ENCODE results near the gene GEMIN5.

Gene GEMIN5

GRCh38 chr5:154850255-154851062 lies 87.6 kb downstream of the GEMIN5 start, which contains the start of gene FAXDC2:
Gene FAXDC2, minus strand, starts transcription at chr5:154850603. Its CDS starts 12,425 bp downstream, at chr5:154838178.
- H4K20me1 ChIP-seq (ENCODE audit: control insufficient read depth, insufficient read depth, low read depth, low read length): no peaks in the 10 kb centered on the region
- H3K4me1 ChIP-seq (ENCODE audit: control insufficient read depth, low read length): no peaks in the 10 kb centered on the region
- no peaks in the 10 kb centered on the region for H3K9me2 ChIP-seq (replicated peaks; ENCODE audit: control insufficient read depth, low read length)
- H3K27me3 ChIP-seq (ENCODE audit: control insufficient read depth, low read length): 0 out of 2 replicates have a peak, but pooled peaks cover 2% of the 10 kb centered on the region
- no peak within 1 kb of the TSS for H3K4me2 ChIP-seq (ENCODE audit: low read length)
- H3K4me3 ChIP-seq (ENCODE audit: low read length): no peak within 1 kb of the TSS
- H3K79me2 ChIP-seq (ENCODE audit: control insufficient read depth, low read length): no peaks in the 10 kb centered on the region
- 0 out of 2 replicates have a peak, but pooled peaks cover 4% of the 10 kb centered on the region for H3F3A ChIP-seq (ENCODE audit: control insufficient read depth, insufficient read depth)
- TF ChIP-seq EZH2phosphoT487 (IDR thresholded peaks at IDR 0.05; ENCODE audit: borderline replicate concordance, low read length) (no peak), CTCF (IDR thresholded peaks at IDR 0.05; ENCODE audit: low read depth, low read length, poor library complexity, severe bottlenecking) (no peak)
- no peaks in the 10 kb centered on the region for H3K9me3 ChIP-seq (ENCODE audit: control insufficient read depth, insufficient read depth, low read length)
- no peak within 1 kb of the TSS for H3K27ac ChIP-seq (ENCODE audit: low read depth, low read length)
- H3K36me3 ChIP-seq (ENCODE audit: control insufficient read depth, low read length): no peaks in the 10 kb centered on the region

- no peaks in the 10 kb centered on the region for H3K36me3 ChIP-seq (ENCODE audit: control insufficient read depth, low read length)
- no peak overlapping the region for H3K27ac ChIP-seq (ENCODE audit: low read depth, low read length)
- no peaks in the 10 kb centered on the region for H3K79me2 ChIP-seq (ENCODE audit: control insufficient read depth, low read length)
- H3F3A ChIP-seq (ENCODE audit: control insufficient read depth, insufficient read depth): 0 out of 2 replicates have a peak, but pooled peaks cover 4% of the 10 kb centered on the region
- TF ChIP-seq CTCF (IDR thresholded peaks at IDR 0.05; ENCODE audit: low read depth, low read length, poor library complexity, severe bottlenecking) (no peak), EZH2phosphoT487 (IDR thresholded peaks at IDR 0.05; ENCODE audit: borderline replicate concordance, low read length) (no peak)
- H3K4me2 ChIP-seq (ENCODE audit: low read length): no peak overlapping the region
- 0 out of 2 replicates have a peak, but pooled peaks cover 2% of the 10 kb centered on the region for H3K27me3 ChIP-seq (ENCODE audit: control insufficient read depth, low read length)
- H3K4me3 ChIP-seq (ENCODE audit: low read length): no peak overlapping the region
- no peaks in the 10 kb centered on the region for H3K4me1 ChIP-seq (ENCODE audit: control insufficient read depth, low read length)
- H3K9me3 ChIP-seq (ENCODE audit: control insufficient read depth, insufficient read depth, low read length): no peaks in the 10 kb centered on the region
- H3K9me2 ChIP-seq (replicated peaks; ENCODE audit: control insufficient read depth, low read length): no peaks in the 10 kb centered on the region
- H4K20me1 ChIP-seq (ENCODE audit: control insufficient read depth, insufficient read depth, low read depth, low read length): no peaks in the 10 kb centered on the region
These were observed 88.2 kb downstream of the GEMIN5 start for GRCh38 chr5:154849791-154850201.

- Histone ChIP-seq H3K27ac (ENCODE audit: low read depth, low read length) (no peak overlapping the region), H4K20me1 (ENCODE audit: control insufficient read depth, insufficient read depth, low read depth, low read length) (no peaks in the 10 kb centered on the region), H3K36me3 (ENCODE audit: control insufficient read depth, low read length) (no peaks in the 10 kb centered on the region), H3K9me2 (replicated peaks; ENCODE audit: control insufficient read depth, low read length) (no peaks in the 10 kb centered on the region), H3K4me2 (ENCODE audit: low read length) (no peak overlapping the region), H3K4me3 (ENCODE audit: low read length) (no peak overlapping the region), H3K4me1 (ENCODE audit: control insufficient read depth, low read length) (no peaks in the 10 kb centered on the region), H3K27me3 (ENCODE audit: control insufficient read depth, low read length) (0 out of 2 replicates have a peak, but pooled peaks cover 2% of the 10 kb centered on the region), H3K79me2 (ENCODE audit: control insufficient read depth, low read length) (no peaks in the 10 kb centered on the region), H3F3A (ENCODE audit: control insufficient read depth, insufficient read depth) (0 out of 2 replicates have a peak, but pooled peaks cover 4% of the 10 kb centered on the region), H3K9me3 (ENCODE audit: control insufficient read depth, insufficient read depth, low read length) (no peaks in the 10 kb centered on the region)
- no peak for TF ChIP-seq CTCF (IDR thresholded peaks at IDR 0.05; ENCODE audit: low read depth, low read length, poor library complexity, severe bottlenecking)
- no peak for TF ChIP-seq EZH2phosphoT487 (IDR thresholded peaks at IDR 0.05; ENCODE audit: borderline replicate concordance, low read length)
These were observed 88.7 kb downstream of the GEMIN5 start for GRCh38 chr5:154849264-154849785.
